ENCODE measurements around the gene PDE1A.

The PDE1A gene

GRCh38 chr2:182426918-182427240, at the start of gene PDE1A:
PDE1A (minus strand) TSS chr2:182427036.
- DNase-seq: no peak

GRCh38 chr2:182473635-182474034, 46.8 kb upstream of the PDE1A start:
- no peak for DNase-seq

GRCh38 chr2:182463760-182464159, 36.9 kb upstream of the PDE1A start:
- no peak for DNase-seq

GRCh38 chr2:182456784-182457183, 29.9 kb upstream of the PDE1A start:
- no peak for DNase-seq

- no peak for DNase-seq
These were observed 25.7 kb upstream of the PDE1A start for GRCh38 chr2:182452456-182452990.

GRCh38 chr2:182448371-182448770, 21.5 kb upstream of the PDE1A start:
- no peak for DNase-seq

- DNase-seq: no peak
These were observed 21.0 kb upstream of the PDE1A start for GRCh38 chr2:182447863-182448262.

- DNase-seq: no peak
These were observed 20.3 kb upstream of the PDE1A start for GRCh38 chr2:182447163-182447562.

- no peak for DNase-seq
These were observed 19.3 kb upstream of the PDE1A start for GRCh38 chr2:182446087-182446486.

- DNase-seq: no peak
These were observed 18.6 kb upstream of the PDE1A start for GRCh38 chr2:182445391-182445965.

GRCh38 chr2:182444806-182445205, 18.0 kb upstream of the PDE1A start:
- no peak for DNase-seq

- no peak for DNase-seq
These were observed 17.3 kb upstream of the PDE1A start for GRCh38 chr2:182444170-182444569.

- no peak for DNase-seq
These were observed 9.4 kb upstream of the PDE1A start for GRCh38 chr2:182436252-182436651.

GRCh38 chr2:182435754-182436153, 8.9 kb upstream of the PDE1A start:
- no peak for DNase-seq

GRCh38 chr2:182432051-182432450, 5.2 kb upstream of the PDE1A start:
- no peak for DNase-seq

- DNase-seq: no peak
These were observed 1.6 kb upstream of the PDE1A start for GRCh38 chr2:182428476-182428875.

GRCh38 chr2:182426082-182426917, 536 bp downstream of the PDE1A start:
- no peak for DNase-seq

GRCh38 chr2:182422864-182423263, 4.0 kb downstream of the PDE1A start:
- DNase-seq: no peak

GRCh38 chr2:182420669-182421068, 6.2 kb downstream of the PDE1A start:
- DNase-seq: no peak

GRCh38 chr2:182416861-182417260, 10.0 kb downstream of the PDE1A start:
- DNase-seq: no peak

- DNase-seq: no peak
These were observed 10.6 kb downstream of the PDE1A start for GRCh38 chr2:182416191-182416590.

- DNase-seq: no peak
These were observed 11.1 kb downstream of the PDE1A start for GRCh38 chr2:182415771-182416170.

- DNase-seq: no peak
These were observed 14.0 kb downstream of the PDE1A start for GRCh38 chr2:182412858-182413257.

- DNase-seq: no peak
These were observed 16.7 kb downstream of the PDE1A start for GRCh38 chr2:182410120-182410519.

- no peak for DNase-seq
These were observed 20.6 kb downstream of the PDE1A start for GRCh38 chr2:182406221-182406620.

Measured in bone marrow (tissue), 2 donors.